ENCODE measurements around the gene MERTK.
A peak's percentile ranks its signal among the peaks of the same experiment; 100 is the strongest.

Gene MERTK

GRCh38 chr2:111966241-111966640 is 67.8 kb downstream of the MERTK start:
- Mint-ChIP-seq H3K36me3 (ENCODE audit: low read depth) (no peaks in the 10 kb centered on the region), H3K4me1 (ENCODE audit: low read depth) (no peaks in the 10 kb centered on the region), H3K27ac (no peak overlapping the region), H3K9me3 (no peaks in the 10 kb centered on the region), H3K4me3 (no peak overlapping the region), H3K27me3 (ENCODE audit: low read depth) (peaks cover 11% of the 10 kb centered on the region)

- Mint-ChIP-seq H3K36me3 (ENCODE audit: low read depth) (no peaks in the 10 kb centered on the region), H3K9me3 (no peaks in the 10 kb centered on the region), H3K4me1 (ENCODE audit: low read depth) (no peaks in the 10 kb centered on the region), H3K27me3 (ENCODE audit: low read depth) (peaks cover 17% of the 10 kb centered on the region), H3K27ac (no peak overlapping the region), H3K4me3 (no peak overlapping the region)
These were observed 68.6 kb downstream of the MERTK start for GRCh38 chr2:111967018-111967417.

DNA sequence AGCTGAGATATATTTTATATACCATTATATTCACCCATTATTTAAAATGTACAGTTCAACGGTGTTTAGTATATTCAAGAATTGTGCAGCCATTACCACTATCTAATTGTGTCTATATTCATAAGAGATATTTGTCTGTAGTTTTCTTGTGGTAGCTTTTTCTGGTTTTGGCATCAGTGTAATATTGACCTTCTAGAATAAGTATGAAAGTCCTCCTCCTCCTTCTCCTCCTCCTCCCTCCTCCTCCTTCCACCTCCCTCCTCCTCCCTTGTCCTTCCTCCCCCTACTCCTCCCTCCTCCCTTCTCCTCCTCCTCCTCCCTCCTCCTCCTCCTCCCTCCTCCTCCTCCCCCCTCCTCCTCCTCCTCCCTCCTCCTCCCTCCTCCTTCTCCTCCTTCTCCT is 72.0 kb downstream of the MERTK start:
- Mint-ChIP-seq H3K4me3 (no peak overlapping the region), H3K36me3 (ENCODE audit: low read depth) (no peaks in the 10 kb centered on the region), H3K9me3 (no peaks in the 10 kb centered on the region), H3K27ac (no peak overlapping the region), H3K4me1 (ENCODE audit: low read depth) (peaks cover 2% of the 10 kb centered on the region), H3K27me3 (ENCODE audit: low read depth) (peaks cover 17% of the 10 kb centered on the region)

DNA sequence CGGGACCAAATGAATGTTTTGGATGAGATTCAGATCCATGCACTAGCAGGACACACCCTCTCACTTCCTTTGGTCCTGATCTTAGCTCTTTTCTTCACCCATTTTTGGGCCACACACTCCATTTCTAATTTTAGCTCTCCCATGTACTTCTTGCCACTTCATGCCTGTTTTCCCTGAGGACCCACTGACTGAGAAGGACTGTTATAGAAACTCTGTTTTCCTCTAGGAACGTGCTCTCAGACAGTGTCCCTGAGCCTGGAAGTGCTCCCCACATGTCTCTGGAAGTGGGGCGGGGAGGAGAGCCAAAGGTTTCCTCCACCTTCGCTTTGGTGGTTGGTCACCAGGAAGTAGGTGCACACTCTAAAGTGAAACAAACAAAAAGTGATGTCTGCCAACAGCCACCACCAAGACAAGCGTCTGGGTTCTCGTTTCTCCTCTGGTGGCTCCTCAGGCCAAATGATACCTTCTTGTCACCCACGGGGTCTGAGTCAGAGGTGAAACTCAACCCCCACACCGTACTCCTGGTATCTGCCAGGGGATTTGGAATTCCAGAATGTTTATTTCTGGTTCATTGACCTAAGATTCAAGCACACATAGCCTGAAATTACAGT is 74.7 kb downstream of the MERTK start:
- Mint-ChIP-seq H3K4me1 (ENCODE audit: low read depth) (peaks cover 2% of the 10 kb centered on the region), H3K36me3 (ENCODE audit: low read depth) (peaks cover 2% of the 10 kb centered on the region), H3K27ac (no peak overlapping the region), H3K9me3 (peaks cover 9% of the 10 kb centered on the region), H3K27me3 (ENCODE audit: low read depth) (peaks cover 21% of the 10 kb centered on the region), H3K4me3 (no peak overlapping the region)

GRCh38 chr2:111973701-111974100 is 75.3 kb downstream of the MERTK start:
- peaks cover 2% of the 10 kb centered on the region for H3K36me3 Mint-ChIP-seq (ENCODE audit: low read depth)
- no peak overlapping the region for H3K27ac Mint-ChIP-seq
- H3K4me3 Mint-ChIP-seq, result no peak overlapping the region
- peaks cover 20% of the 10 kb centered on the region for H3K27me3 Mint-ChIP-seq (ENCODE audit: low read depth)
- peaks cover 13% of the 10 kb centered on the region for H3K9me3 Mint-ChIP-seq
- H3K4me1 Mint-ChIP-seq (ENCODE audit: low read depth), result peaks cover 2% of the 10 kb centered on the region

DNA sequence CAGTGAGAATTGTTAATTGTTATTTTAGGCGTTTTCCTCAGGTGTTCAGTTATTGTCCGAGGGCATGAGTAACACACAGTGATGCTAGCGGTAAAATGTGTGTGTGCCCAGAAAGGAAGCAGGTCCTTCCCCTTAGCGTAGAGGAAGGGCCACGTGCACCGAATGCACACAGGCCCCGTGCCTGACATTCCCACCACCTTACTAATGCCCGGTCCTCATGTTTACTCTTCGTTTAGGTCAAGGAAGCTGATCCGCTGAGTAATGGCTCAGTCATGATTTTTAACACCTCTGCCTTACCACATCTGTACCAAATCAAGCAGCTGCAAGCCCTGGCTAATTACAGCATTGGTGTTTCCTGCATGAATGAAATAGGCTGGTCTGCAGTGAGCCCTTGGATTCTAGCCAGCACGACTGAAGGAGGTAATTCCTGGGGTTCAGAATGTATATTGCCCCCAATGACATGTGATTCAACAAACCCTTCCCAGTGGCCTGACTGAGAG is 76.7 kb downstream of the MERTK start:
- H3K4me1 Mint-ChIP-seq (ENCODE audit: low read depth), result peaks cover 2% of the 10 kb centered on the region
- no peak overlapping the region for H3K4me3 Mint-ChIP-seq
- H3K27me3 Mint-ChIP-seq (ENCODE audit: low read depth), result peaks cover 20% of the 10 kb centered on the region
- H3K36me3 Mint-ChIP-seq (ENCODE audit: low read depth), result peaks cover 2% of the 10 kb centered on the region
- peaks cover 16% of the 10 kb centered on the region for H3K9me3 Mint-ChIP-seq
- H3K27ac Mint-ChIP-seq, result no peak overlapping the region

- Mint-ChIP-seq H3K27ac (no peak overlapping the region), H3K27me3 (ENCODE audit: low read depth) (peaks cover 20% of the 10 kb centered on the region), H3K4me3 (no peak overlapping the region), H3K36me3 (ENCODE audit: low read depth) (peaks cover 2% of the 10 kb centered on the region), H3K9me3 (peaks cover 16% of the 10 kb centered on the region), H3K4me1 (ENCODE audit: low read depth) (peaks cover 2% of the 10 kb centered on the region)
These were observed 77.4 kb downstream of the MERTK start for GRCh38 chr2:111975819-111976218.

- Mint-ChIP-seq H3K9me3 (peaks cover 16% of the 10 kb centered on the region), H3K4me1 (ENCODE audit: low read depth) (peaks cover 3% of the 10 kb centered on the region), H3K36me3 (ENCODE audit: low read depth) (peaks cover 2% of the 10 kb centered on the region), H3K4me3 (no peak overlapping the region), H3K27me3 (ENCODE audit: low read depth) (peaks cover 13% of the 10 kb centered on the region), H3K27ac (no peak overlapping the region)
These were observed 78.8 kb downstream of the MERTK start for GRCh38 chr2:111977240-111977639.

DNA sequence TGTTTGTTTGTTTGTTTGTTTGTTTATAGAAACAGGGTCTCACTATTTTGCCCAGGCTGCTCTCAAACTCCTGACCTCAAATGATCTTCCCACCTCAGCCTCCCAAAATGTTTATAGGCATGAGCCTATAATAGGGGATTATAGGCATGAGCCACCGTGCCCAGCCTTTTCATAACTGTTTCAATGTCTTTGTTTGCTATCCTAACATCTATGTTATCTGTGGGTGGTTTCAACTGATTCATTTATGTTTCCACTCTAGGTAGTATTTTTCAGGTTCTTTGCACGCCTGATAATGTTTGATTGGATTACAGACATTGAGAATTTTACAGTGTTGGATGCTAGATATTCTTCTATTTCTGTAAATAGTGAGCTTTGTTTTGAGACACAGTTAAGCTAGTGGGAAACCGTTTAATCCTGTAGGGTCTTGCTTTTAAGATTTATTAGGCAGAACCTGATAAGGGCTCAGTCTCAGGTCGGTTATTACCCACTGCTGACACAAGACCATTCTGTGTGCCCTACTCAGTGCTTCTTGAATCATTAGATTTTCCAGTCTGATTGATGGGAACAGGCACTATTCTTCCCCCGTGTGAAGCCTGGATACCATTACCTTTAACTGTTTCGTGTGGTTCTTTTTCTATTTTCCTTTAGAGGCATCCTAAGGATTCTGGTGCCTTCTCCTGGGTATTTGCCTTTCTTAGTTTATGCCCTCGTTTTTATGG is 80.2 kb downstream of the MERTK start:
- H3K27ac Mint-ChIP-seq, result no peak overlapping the region
- H3K36me3 Mint-ChIP-seq (ENCODE audit: low read depth), result peaks cover 2% of the 10 kb centered on the region
- H3K4me1 Mint-ChIP-seq (ENCODE audit: low read depth), result peaks cover 6% of the 10 kb centered on the region
- H3K9me3 Mint-ChIP-seq, result peaks cover 16% of the 10 kb centered on the region
- no peak overlapping the region for H3K4me3 Mint-ChIP-seq
- peaks cover 10% of the 10 kb centered on the region for H3K27me3 Mint-ChIP-seq (ENCODE audit: low read depth)

DNA sequence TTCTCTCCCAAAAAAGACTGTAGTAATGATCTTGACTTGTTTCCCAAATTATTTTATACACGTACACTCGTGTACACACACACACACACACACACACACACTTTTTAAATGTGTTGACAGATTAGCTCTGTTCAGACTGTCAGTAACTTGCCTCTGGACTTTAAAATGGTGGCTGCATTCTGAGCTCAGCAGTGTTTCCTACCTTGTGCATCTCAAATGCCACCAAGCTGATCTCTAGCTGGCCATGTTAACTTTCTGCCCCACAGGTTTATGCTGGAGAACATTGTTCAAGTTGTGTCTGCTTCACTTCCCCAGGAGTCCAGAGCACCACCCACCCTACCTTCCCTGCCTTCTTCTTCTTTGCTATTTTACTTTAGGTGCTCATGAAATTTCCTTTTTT is 83.3 kb downstream of the MERTK start:
- Mint-ChIP-seq H3K27me3 (ENCODE audit: low read depth) (peaks cover 10% of the 10 kb centered on the region), H3K4me3 (no peak overlapping the region), H3K9me3 (peaks cover 16% of the 10 kb centered on the region), H3K4me1 (ENCODE audit: low read depth) (peaks cover 6% of the 10 kb centered on the region), H3K27ac (no peak overlapping the region), H3K36me3 (ENCODE audit: low read depth) (peaks cover under 1% of the 10 kb centered on the region)

DNA sequence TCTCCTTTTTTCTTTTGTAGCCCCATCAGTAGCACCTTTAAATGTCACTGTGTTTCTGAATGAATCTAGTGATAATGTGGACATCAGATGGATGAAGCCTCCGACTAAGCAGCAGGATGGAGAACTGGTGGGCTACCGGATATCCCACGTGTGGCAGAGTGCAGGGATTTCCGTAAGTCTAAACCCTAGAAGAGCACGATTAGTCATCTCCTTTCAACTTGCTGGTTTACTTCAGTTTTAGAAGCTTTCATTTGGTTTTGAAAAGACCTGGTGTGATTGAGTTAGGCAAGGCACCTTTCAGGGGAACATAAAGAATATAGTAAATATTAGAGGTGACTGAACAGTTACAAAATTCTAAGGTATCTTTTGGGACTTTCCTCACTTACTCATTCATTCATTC is 84.4 kb downstream of the MERTK start:
- H3K4me3 Mint-ChIP-seq, result no peak overlapping the region
- peaks cover 5% of the 10 kb centered on the region for H3K27me3 Mint-ChIP-seq (ENCODE audit: low read depth)
- H3K9me3 Mint-ChIP-seq, result peaks cover 9% of the 10 kb centered on the region
- H3K36me3 Mint-ChIP-seq (ENCODE audit: low read depth), result no peaks in the 10 kb centered on the region
- peak overlapping the region; percentile 50 for H3K27ac Mint-ChIP-seq
- H3K4me1 Mint-ChIP-seq (ENCODE audit: low read depth), result peaks cover 6% of the 10 kb centered on the region

DNA sequence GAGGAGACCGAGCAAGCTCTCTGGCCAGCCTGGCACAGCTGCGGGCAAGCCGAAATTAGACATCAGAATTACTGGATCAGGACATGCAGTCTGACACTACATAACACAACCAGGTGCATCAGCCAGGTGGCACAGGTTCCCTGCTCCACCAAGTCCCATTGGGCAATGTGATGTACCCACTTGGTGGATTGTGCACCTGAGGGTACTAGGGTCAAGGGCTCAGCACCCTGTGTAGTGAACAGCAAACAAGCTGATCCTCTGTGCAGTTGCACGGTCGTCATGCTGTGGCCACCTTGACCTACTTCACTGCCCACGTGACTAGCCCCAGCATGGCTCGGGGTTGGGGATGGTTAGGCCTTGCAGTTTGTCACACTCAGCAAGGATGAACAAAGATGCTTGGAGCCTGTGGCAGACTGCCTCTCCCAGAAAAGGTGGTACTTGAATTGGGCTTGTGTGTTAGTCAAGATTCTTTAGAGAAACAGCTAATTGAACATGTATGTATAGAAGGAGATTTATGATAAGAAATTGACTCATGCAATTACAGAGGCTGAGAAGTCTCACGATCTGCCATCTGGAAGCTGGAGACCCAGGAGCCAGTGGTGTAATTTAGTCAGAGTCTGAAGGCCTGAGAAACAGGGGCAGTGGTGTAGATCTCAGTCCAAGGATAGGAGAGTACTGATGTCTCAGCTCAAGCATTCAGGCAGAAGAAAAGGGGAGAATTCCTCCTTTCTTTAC is 85.2 kb downstream of the MERTK start:
- Mint-ChIP-seq H3K4me1 (ENCODE audit: low read depth) (peaks cover 6% of the 10 kb centered on the region), H3K9me3 (peaks cover 4% of the 10 kb centered on the region), H3K27ac (no peak overlapping the region), H3K4me3 (no peak overlapping the region), H3K27me3 (ENCODE audit: low read depth) (no peaks in the 10 kb centered on the region), H3K36me3 (ENCODE audit: low read depth) (no peaks in the 10 kb centered on the region)

DNA sequence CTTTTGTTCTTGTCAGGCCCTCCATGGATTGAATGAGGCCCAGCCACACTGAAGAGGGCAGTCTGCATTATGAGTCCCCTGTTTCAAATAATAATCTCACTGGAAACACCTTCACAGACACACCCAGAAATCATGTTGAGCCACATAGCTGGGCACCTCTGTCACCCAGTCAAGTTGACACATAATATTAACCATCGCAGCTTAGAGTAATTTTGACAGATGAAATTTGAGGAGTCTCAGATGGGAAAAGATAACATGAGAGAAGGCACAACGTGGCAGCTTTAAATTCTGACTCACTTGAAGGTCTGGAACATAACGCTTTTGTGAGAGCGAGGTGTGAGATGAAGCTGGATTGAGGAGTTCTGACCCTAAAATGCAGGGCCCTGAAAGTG is 85.8 kb downstream of the MERTK start:
- H3K9me3 Mint-ChIP-seq, result no peaks in the 10 kb centered on the region
- peaks cover 6% of the 10 kb centered on the region for H3K4me1 Mint-ChIP-seq (ENCODE audit: low read depth)
- H3K27me3 Mint-ChIP-seq (ENCODE audit: low read depth), result no peaks in the 10 kb centered on the region
- H3K4me3 Mint-ChIP-seq, result no peak overlapping the region
- H3K36me3 Mint-ChIP-seq (ENCODE audit: low read depth), result no peaks in the 10 kb centered on the region
- H3K27ac Mint-ChIP-seq, result no peak overlapping the region

DNA sequence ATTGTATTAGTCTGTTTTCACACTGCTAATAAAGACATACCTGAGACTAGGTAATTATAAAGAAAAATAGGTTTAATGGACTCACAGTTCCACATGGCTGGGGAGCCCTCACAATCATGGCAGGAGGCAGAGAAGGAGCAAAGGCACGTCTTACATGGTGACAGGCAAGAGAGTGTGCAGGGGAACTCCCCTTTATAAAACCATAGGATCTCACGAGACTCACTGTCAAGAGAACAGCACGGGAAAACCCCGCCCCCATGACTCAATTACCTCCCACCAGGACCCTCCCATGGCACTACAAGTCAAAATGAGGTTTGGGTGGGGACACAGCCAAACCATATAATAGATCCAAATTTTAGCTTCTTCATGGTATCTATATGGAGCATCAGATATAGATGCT is 87.1 kb downstream of the MERTK start:
- Mint-ChIP-seq H3K27me3 (ENCODE audit: low read depth) (no peaks in the 10 kb centered on the region), H3K27ac (no peak overlapping the region), H3K9me3 (no peaks in the 10 kb centered on the region), H3K4me3 (no peak overlapping the region), H3K4me1 (ENCODE audit: low read depth) (peaks cover 6% of the 10 kb centered on the region), H3K36me3 (ENCODE audit: low read depth) (no peaks in the 10 kb centered on the region)
